Measurements from ENCODE around the gene KRTAP4-16. TPM values are rescaled to one million over a fixed set of nuclear protein-coding genes. Genes with fewer than 3 reads are reported as not detected.
"Not testable (repeated sequence)": the region's sequence is repeated elsewhere in the genome, so short reads cannot be mapped to it uniquely, and the experiment has no call there.

KRTAP4-16 gene
- total RNA-seq, 1 donor from 2014 or later, result not detected

GRCh38 chr17:41133880-41134735 lies 32.1 kb upstream of the KRTAP4-16 start:
- ChIA-PET POLR2A (no interaction called here), CTCF (no interaction called here)
- ATAC-seq (ENCODE audit: low read depth) (no peak), DNase-seq (no peak)
- Mint-ChIP-seq H3K4me1 (peaks cover 12% of the 10 kb centered on the region), H3K4me3 (no peak overlapping the region), H3K27ac (no peak overlapping the region), H3K36me3 (ENCODE audit: low read depth) (no peaks in the 10 kb centered on the region), H3K27me3 (peaks cover 7% of the 10 kb centered on the region), H3K9me3 (peaks cover 9% of the 10 kb centered on the region)
- intact Hi-C loops (cut with micrococcal nuclease), result loop anchor here (5.0 kb wide), 1 partner anchor 43 kb away; the partner anchor contains the start of gene KRTAP4-2
- no peak for TF ChIP-seq CTCF (IDR thresholded peaks at IDR 0.05)

- intact Hi-C loops (cut with micrococcal nuclease), result loop anchor here (5.0 kb wide), 1 partner anchor 45 kb away; the partner anchor contains the start of gene KRTAP4-2
- H3K27ac Mint-ChIP-seq, result no peak overlapping the region
- H3K9me3 Mint-ChIP-seq, result peaks cover 2% of the 10 kb centered on the region
Observed at GRCh38 chr17:41131979-41132378, 30.0 kb upstream of the KRTAP4-16 start.

GRCh38 chr17:41127371-41127770 lies 25.4 kb upstream of the KRTAP4-16 start:
- Mint-ChIP-seq H3K36me3 (ENCODE audit: low read depth) (no peaks in the 10 kb centered on the region), H3K27me3 (peaks cover 5% of the 10 kb centered on the region), H3K4me1 (peaks cover 22% of the 10 kb centered on the region), H3K27ac (no peak overlapping the region), H3K9me3 (peaks cover 3% of the 10 kb centered on the region), H3K4me3 (no peak overlapping the region)
- ChIA-PET CTCF (no interaction called here), POLR2A (no interaction called here)
- no peak for ATAC-seq (ENCODE audit: low read depth)
- TF ChIP-seq CTCF (IDR thresholded peaks at IDR 0.05), result no peak
- intact Hi-C loops (cut with micrococcal nuclease), result no loop called here
- no peak for DNase-seq

More at GRCh38 chr17:41131979-41132378, 30.0 kb upstream of the KRTAP4-16 start:
- peaks cover 12% of the 10 kb centered on the region for H3K4me1 Mint-ChIP-seq
- CTCF ChIA-PET, result no interaction called here
- no peak for DNase-seq
- POLR2A ChIA-PET, result no interaction called here
- H3K36me3 Mint-ChIP-seq (ENCODE audit: low read depth), result no peaks in the 10 kb centered on the region
- no peak for TF ChIP-seq CTCF (IDR thresholded peaks at IDR 0.05)
- ATAC-seq (ENCODE audit: low read depth), result peak; percentile 71
- no peak overlapping the region for H3K4me3 Mint-ChIP-seq
- H3K27me3 Mint-ChIP-seq, result no peaks in the 10 kb centered on the region

- Mint-ChIP-seq H3K4me1 (peaks cover 16% of the 10 kb centered on the region), H3K36me3 (ENCODE audit: low read depth) (no peaks in the 10 kb centered on the region), H3K9me3 (peaks cover 5% of the 10 kb centered on the region), H3K4me3 (no peak overlapping the region), H3K27ac (no peak overlapping the region), H3K27me3 (peaks cover 7% of the 10 kb centered on the region)
- no peak for DNase-seq
- no peak for TF ChIP-seq CTCF (IDR thresholded peaks at IDR 0.05)
- ChIA-PET POLR2A (no interaction called here), CTCF (no interaction called here)
- intact Hi-C loops (cut with micrococcal nuclease), result no loop called here
- no peak for ATAC-seq (ENCODE audit: low read depth)
Observed at GRCh38 chr17:41126412-41126811, 24.4 kb upstream of the KRTAP4-16 start.

- no peak for ATAC-seq (ENCODE audit: low read depth)
- POLR2A ChIA-PET, result no interaction called here
- H3K27me3 Mint-ChIP-seq, result peaks cover 7% of the 10 kb centered on the region
- no peak overlapping the region for H3K4me3 Mint-ChIP-seq
- TF ChIP-seq CTCF (IDR thresholded peaks at IDR 0.05), result no peak
- no peak overlapping the region for H3K27ac Mint-ChIP-seq
- CTCF ChIA-PET, result no interaction called here
- no peak for DNase-seq
- H3K4me1 Mint-ChIP-seq, result peaks cover 24% of the 10 kb centered on the region
- intact Hi-C loops (cut with micrococcal nuclease), result no loop called here
- peaks cover 5% of the 10 kb centered on the region for H3K9me3 Mint-ChIP-seq
- no peaks in the 10 kb centered on the region for H3K36me3 Mint-ChIP-seq (ENCODE audit: low read depth)
Observed at GRCh38 chr17:41125064-41125463, 23.1 kb upstream of the KRTAP4-16 start.

- intact Hi-C loops (cut with micrococcal nuclease), result loop anchor here (5.0 kb wide), 1 partner anchor 198 kb away; no protein-coding TSS in a partner anchor
- CTCF ChIA-PET; ATAC-seq (ENCODE audit: low read depth); H3K27me3 Mint-ChIP-seq; DNase-seq; H3K36me3 Mint-ChIP-seq (ENCODE audit: low read depth); H3K9me3 Mint-ChIP-seq; H3K27ac Mint-ChIP-seq; H3K4me3 Mint-ChIP-seq: not testable (repeated sequence)
- H3K4me1 Mint-ChIP-seq, result peaks cover 28% of the 10 kb centered on the region
- POLR2A ChIA-PET, result interaction anchor here (0.7 kb wide), 1 partner anchor 183 kb away, joined by 4 read pairs; no protein-coding TSS in a partner anchor
Observed at GRCh38 chr17:41123991-41124371, 22.0 kb upstream of the KRTAP4-16 start, which contains the start of gene KRTAP4-12. KRTAP4-12 (minus strand) TSS chr17:41124182; CDS start chr17:41124122, 60 bp downstream.

GRCh38 chr17:41123292-41123990 lies 21.4 kb upstream of the KRTAP4-16 start:
- ATAC-seq (ENCODE audit: low read depth); H3K27ac Mint-ChIP-seq; H3K9me3 Mint-ChIP-seq; H3K36me3 Mint-ChIP-seq (ENCODE audit: low read depth); H3K27me3 Mint-ChIP-seq; H3K4me3 Mint-ChIP-seq; CTCF ChIA-PET; POLR2A ChIA-PET; DNase-seq: not testable (repeated sequence)
- intact Hi-C loops (cut with micrococcal nuclease), result loop anchor here (5.0 kb wide), 1 partner anchor 199 kb away; no protein-coding TSS in a partner anchor
- peaks cover 32% of the 10 kb centered on the region for H3K4me1 Mint-ChIP-seq
